T-helper 2 cell treated with Interferon-gamma antibody and Interleukin-4, amounts not matched to agents 100 ng/mL and 5 ng/mL, for 36 hours (primary cell): Measurements from ENCODE around the gene MRPL45. TPM values are rescaled to one million over a fixed set of nuclear protein-coding genes. Genes with fewer than 3 reads are reported as not detected.

Source experiments
- intact Hi-C: fragments of 100-400 bp; cut with micrococcal nuclease; formaldehyde crosslinking; loops from one replicate; pipeline ENCODE4 v1.15.1; 2023
- total RNA-seq: library from RNA; stranded (reverse); gene quantifications from 2 replicates; pipeline ENCODE4 v1.2.3, GENCODE V29; 2022

MRPL45 gene
- total RNA-seq, 1 donor from 2014 or later, result 33.4 TPM

DNA sequence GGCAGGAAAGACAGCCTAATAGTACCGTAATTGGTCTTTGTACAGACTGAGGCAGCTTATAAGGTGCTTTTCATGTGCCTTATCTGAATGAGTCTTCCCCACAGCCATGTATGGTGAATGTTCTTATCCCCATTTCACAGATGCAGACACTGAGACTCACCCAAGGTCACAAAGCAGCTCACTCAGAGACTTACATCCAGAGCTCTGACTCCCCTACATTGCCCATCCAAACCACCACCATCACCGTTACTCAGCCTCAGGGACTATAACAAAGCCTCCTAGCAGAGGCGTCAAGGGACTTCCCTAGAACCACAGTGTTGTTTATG, 47.4 kb downstream of the MRPL45 start:
- intact Hi-C loops, result no loop called here

DNA sequence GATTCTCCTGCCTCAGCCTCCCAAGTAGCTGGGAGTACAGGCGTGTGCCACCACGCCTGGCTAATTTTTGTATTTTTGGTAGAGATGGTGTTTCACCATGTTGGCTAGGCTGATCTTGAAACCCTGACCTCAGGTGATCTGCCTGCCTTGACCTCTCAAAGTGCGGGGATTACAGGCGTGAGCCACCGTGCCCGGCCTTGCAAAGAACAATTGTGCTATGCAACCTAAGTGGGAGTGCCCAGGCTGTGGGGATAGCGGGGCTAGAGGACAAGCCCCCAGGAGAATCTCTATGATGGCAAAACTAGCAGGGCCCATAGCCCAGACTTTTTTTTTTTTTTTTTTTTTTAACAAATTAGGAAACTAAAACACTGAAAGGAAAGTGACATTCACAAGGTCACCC, 48.8 kb downstream of the MRPL45 start:
- intact Hi-C loops, result no loop called here

GRCh38 chr17:38349097-38349730, 52.2 kb downstream of the MRPL45 start:
- intact Hi-C loops, result loop anchor here (1.0 to 2.0 kb wide), 2 partner anchors 65 to 136 kb away; no protein-coding TSS in a partner anchor

GRCh38 chr17:38350035-38350434, 53.1 kb downstream of the MRPL45 start:
- intact Hi-C loops, result no loop called here

DNA sequence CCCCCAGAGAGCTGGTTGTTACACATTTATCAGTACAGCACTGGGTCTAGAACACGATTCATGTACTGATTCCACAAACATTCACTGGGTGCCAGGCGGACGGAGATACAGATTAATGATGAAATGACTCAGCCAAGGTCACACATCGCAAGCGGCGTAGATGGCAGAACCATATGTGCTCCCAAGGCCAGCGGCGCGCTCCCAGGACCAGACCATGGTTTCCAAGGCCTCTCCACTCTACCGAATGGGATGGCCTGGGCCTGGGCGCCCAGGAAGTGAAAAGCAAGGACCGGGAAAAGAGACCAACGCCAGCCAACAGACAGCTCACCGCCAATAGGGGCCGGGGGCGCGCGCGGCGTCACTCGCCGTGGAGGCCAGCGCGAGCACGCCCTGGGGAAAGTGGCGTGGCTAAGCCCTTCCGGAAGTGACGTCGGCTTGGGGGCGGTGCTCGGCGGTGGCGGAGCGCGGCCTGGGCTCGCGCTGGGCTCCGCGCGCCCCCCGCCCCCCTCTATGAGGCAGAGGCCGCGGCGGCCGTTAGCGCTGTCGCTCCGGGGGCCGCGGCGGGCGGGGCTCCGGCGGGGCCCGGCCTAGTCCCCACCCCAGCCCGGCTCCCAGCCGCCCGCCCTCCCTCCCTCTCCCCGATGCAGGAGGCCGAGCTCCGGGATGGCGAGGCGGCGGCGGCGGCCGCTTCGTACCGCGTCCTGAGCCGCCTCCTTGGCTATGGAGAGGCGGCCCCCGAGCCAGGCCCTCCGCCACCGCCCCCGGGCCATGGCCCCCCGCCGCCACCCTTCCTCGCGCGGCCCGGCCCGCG, 54.6 kb downstream of the MRPL45 start, which contains the start of gene SOCS7:
Gene SOCS7 (plus strand): TSS at position 433 of the 811 bp plus-strand sequence. CDS start 209 bp downstream, at position 642.
- intact Hi-C loops, result loop anchor here (1.0 kb wide), 1 partner anchor 141 kb away; no protein-coding TSS in a partner anchor

DNA sequence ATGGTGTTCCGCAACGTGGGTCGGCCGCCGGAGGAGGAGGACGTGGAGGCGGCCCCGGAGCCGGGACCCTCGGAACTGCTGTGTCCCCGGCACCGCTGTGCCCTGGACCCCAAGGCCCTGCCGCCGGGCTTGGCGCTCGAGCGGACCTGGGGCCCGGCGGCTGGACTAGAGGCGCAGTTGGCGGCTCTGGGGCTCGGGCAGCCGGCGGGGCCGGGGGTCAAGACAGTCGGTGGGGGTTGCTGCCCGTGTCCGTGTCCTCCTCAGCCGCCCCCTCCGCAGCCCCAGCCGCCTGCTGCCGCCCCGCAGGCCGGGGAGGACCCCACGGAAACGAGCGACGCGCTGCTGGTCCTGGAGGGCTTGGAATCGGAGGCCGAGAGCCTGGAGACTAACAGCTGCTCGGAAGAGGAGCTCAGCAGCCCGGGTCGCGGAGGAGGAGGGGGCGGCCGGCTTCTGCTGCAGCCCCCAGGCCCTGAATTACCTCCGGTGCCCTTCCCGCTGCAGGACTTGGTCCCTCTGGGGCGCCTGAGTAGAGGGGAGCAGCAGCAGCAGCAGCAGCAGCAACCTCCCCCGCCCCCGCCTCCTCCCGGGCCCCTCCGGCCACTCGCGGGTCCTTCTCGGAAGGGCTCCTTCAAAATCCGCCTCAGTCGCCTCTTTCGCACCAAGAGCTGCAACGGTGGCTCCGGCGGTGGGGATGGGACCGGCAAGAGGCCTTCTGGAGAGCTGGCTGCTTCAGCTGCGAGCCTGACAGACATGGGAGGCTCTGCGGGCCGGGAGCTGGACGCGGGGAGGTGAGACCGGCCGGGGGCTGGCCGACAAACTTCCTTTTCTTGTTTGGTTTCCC, 55.5 kb downstream of the MRPL45 start:
- intact Hi-C loops, result no loop called here

DNA sequence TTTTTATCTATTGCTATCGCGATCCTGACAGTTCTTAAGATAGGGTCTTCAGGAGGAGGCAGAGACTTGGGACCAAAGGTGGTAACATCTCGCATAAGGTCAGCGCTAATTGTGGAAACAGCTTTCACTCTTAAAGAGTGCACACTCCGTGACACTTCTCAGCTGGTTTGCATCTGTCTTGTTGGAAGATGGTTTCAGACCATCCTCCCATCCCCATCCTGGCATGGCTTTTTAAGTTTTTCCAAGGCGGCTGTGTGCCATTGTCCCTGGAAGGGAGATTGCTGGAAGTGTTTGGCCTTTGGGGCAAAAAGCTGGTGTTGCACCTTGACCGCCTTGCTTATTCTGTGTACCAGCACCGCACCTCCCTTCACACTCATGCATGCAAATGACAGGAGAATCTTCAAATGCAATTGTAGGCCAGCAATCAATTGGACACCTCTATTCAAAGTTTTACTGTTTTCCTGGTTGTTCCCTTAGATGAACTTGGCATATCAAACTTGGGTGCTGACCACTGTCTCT, 56.2 kb downstream of the MRPL45 start:
- intact Hi-C loops, result no loop called here

DNA sequence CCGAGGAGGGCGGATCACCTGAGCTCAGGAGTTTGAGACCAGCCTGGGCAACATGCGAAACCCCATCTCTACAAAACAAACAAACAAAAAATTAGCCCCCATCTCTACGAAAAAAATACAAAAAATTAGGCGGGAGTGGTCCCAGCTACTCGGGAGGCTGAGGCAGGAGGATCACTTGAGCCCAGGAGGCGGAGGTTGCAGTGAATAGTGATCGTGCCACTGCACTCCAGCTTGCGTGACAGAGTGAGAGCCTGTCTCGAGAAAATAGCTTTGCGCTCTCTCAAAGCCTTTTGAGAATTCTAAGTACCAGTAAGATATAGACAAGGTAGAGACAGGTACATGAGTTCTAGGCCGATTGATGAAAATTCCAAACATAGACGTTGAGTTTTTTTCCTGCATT, 56.7 kb downstream of the MRPL45 start:
- intact Hi-C loops, result no loop called here

GRCh38 chr17:38354466-38354865, 57.5 kb downstream of the MRPL45 start:
- intact Hi-C loops, result no loop called here

DNA sequence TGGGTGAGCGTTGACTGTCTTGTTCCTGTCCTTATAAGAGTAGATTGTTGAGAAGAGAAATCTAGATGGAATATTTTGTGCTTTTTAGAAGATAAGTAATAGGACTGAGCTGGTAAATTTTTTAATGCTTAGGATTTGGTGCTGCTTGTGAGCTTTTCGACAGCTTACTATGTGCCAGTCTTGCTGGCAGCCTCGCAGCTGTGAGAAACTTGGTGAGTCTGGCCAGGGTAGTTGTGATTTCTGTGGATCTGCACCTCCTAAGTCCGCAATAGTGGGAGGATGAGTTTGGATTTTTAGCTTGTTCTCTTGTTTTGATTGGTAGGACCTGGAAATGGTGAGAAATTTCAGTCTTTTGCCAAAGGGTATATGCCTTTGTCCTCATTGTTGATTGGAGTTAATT, 58.3 kb downstream of the MRPL45 start:
- intact Hi-C loops, result no loop called here

DNA sequence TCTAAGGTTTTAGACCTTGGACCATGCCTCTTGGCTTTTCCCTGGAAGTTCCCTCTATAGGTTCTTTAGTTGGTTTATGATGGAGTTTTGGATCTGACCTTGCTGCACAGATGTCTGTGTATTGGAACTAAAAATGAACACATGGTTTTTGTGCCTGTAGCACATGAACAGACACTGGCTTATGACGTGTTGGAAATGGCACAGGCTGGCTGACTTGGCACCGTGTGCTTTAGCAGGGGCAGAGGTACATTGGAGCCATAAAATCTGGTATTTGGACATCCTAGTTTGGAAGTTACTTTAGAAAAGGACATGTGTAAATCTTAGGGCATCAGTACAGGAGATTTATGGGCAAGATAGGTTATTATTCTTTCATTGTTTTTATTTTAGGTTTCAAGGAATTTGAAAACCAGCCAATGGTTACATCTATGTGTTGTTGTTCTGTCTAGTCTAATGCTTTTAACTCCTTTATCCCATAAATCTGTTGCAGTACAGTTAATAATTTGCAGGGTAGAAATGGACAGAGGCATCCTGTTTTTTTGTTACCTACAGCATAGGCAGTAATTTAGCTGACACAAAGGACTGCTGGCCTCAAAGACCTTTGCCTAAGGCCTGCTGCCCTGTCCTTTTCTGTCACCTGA, 60.6 kb downstream of the MRPL45 start:
- intact Hi-C loops, result no loop called here

DNA sequence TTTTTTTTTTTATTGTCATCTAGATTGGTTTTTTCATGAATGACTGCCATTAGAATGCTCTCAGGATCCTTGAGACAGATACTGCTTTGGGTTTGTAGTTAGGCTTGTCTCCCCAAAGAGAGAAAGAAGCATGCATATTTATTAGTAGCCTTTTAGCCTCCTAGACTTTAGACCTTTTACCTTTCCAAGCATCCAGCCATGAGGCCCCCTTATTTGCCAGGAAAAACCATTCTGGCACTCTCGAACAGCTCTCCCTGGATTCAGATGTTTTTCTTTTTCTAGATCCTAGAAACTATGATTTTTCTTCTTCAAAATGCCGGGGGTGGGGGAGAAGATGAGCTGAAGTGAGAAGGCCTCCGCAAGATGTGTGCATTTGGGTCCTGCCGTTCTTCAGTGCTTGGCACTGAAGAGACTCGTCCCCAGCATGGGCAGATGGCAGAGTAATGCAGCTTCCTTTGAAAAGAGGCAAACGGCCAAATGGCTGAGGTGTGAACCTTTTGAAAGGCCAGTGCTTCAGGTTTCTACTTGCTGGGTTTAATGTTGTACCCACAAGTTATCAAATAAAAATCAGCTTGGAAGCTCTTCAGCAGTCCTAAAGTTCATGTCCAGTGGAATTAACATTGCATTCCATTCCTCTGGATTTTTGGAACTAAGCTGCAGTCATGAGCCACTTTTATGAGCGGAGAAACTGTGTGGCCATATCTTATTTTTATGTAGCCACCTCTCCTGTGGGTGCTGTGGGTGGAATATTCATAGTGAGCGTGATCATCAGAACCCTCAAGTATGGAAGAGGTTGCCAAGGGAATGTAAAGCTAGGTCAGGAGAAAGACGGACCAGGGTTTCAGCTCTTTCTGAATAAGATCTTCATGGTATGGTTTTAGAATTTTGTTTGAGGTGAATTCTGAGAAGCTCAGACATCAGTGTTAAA, 61.9 kb downstream of the MRPL45 start:
- intact Hi-C loops, result no loop called here

DNA sequence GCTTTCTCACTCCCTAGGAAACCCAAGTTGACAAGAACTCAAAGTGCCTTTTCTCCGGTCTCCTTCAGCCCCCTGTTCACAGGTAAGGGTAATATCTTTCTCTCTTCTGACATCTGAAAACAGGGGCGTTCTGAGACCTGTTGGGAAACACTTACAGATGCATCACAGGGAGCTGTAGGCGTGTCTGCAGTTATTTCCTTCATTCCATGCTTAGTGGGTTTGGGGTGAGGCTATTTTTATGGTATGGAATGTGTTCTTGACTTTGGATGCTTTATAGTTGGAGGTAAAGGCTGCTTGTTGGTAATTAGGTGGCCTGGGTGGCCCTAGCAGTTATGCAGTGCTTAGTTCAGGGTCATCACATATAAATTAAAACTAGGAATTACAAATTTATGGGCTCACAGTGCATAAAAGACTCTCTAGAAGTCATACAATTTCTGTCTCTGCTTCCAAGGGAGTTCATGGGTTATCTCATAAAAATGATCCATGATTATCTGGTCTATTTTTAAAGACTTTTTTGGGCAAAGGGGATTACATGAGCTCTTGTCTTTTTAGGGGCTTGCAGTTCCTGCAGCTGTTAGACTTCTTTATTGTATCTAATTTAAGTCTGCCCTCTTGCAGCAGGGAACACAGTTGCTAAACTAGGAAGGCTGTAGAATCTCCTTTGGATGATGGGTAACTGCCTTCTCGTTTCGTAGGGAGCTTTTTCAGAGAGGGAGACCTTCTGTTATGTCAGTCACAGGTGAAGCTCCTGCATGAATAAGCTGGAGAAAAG, 64.9 kb downstream of the MRPL45 start:
- intact Hi-C loops, result no loop called here

DNA sequence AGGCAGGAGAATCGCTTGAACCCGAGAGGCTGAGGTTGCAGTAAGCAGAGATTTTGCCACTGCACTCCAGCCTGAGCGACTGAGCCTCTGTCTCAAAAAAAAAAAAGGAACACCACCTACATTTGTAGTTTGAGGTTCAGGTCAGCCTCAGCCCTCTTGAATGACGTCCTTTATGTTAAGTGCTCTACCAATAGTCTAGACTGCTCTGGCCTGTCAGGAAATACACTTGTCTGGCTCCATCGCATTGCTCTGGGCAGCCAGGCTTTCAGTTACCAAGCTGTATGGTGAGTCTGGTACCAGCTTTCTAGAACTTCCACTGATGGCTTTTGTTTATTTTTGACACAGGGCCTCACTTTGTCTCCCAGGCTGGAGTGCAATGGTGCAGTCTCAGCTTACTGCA, 66.0 kb downstream of the MRPL45 start:
- intact Hi-C loops, result no loop called here

GRCh38 chr17:38364741-38365140, 67.8 kb downstream of the MRPL45 start:
- intact Hi-C loops, result no loop called here

DNA sequence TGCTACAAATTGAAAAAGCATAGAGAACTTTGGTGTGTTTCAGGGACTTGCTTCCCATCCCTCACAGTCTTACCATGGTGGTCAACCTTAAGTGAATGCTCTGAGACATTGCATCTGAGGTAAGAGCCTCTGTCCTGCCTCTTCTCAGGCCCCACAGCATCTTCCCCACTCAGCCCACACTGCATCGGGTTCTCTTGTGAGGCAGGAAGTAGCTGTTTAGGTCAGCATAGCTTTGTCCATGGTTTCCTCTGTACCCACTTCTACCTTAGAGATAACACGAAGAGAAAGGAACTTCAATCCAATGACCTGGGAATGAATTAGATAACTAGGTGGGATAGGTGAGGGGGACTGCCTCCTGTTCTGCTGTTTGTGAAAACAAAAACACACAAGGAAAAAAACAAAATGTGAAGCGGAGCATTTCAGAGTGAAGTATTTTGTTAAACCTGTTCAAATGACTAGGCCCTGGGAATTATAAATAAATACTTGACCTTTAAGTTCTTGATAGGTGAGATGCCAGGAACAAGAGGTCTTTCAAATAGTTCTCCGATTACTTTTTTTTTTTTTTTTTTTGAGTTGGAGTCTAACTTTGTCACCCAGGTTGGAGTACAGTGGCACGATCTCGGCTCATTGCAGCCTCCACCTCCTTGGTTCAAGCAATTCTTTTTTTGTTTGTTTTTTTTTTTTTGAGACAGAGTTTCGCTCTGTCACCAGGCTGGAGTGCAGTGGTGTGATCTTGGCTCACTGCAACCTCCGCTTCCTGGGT, 72.3 kb downstream of the MRPL45 start:
- intact Hi-C loops, result no loop called here
